GM13976 (cell line): ENCODE data around the gene PSMD13.

ENCODE experiments used
- DNase-seq: peaks from one replicate; pipeline ENCODE4 v3.0.0; 2012; ENCODE audit warnings: low spot score
- CTCF ChIP-seq: IDR thresholded peaks from 2 replicates; pipeline ENCODE4 v1.5.1; 2012; ENCODE audit warnings: borderline replicate concordance, mild to moderate bottlenecking; ENCODE audit not compliant: insufficient read depth; ENCODE audit errors: extremely low read depth, missing control alignments, control extremely low read depth
- in situ Hi-C: fragments of 300-500 bp; cut with MboI; formaldehyde crosslinking; loops from one replicate; pipeline ENCODE4 v1.12.0; 2022; ENCODE audit warnings: low sequenced_read_pairs, mixed read lengths, inconsistent platforms; ENCODE audit not compliant: unreplicated experiment

The PSMD13 gene

GRCh38 chr11:251550-251949 lies 14.8 kb downstream of the PSMD13 start:
- no peak for DNase-seq
- in situ Hi-C loops: no loop called here
- no peak for TF ChIP-seq CTCF

- no peak for TF ChIP-seq CTCF
- DNase-seq: no peak
- in situ Hi-C loops: no loop called here
Observed at GRCh38 chr11:252666-253065, 15.9 kb downstream of the PSMD13 start.

- no peak for TF ChIP-seq CTCF
- in situ Hi-C loops: no loop called here
- DNase-seq: no peak
Observed at GRCh38 chr11:253160-253885, 16.5 kb downstream of the PSMD13 start.

GRCh38 chr11:253886-254270 lies 17.1 kb downstream of the PSMD13 start:
- TF ChIP-seq CTCF: no peak

GRCh38 chr11:255176-255575 lies 18.4 kb downstream of the PSMD13 start:
- no peak for DNase-seq
- in situ Hi-C loops: no loop called here
- TF ChIP-seq CTCF: no peak

More at GRCh38 chr11:253886-254270, 17.1 kb downstream of the PSMD13 start:
- in situ Hi-C loops: no loop called here
- no peak for DNase-seq

GRCh38 chr11:255816-256215 lies 19.0 kb downstream of the PSMD13 start:
- no peak for TF ChIP-seq CTCF
- no peak for DNase-seq
- in situ Hi-C loops: no loop called here

GRCh38 chr11:256952-257737 lies 20.4 kb downstream of the PSMD13 start:
- peak; percentile 64 for DNase-seq
- TF ChIP-seq CTCF: no peak
- in situ Hi-C loops: no loop called here
